Right atrium auricular region (tissue), 2 donors: Measurements from ENCODE around the gene HRH3. TPM values are rescaled to one million over a fixed set of nuclear protein-coding genes. Genes with fewer than 3 reads are reported as not detected.

Experiments used
- DNase-seq: peaks from one replicate; pipeline ENCODE4 v3.0.0-alpha.2; 2019; ENCODE audit warnings: low spot score
- H3K27ac ChIP-seq, 2 donors: fragments of 200-600 bp; sonication (generic); 1 replicate in 1 of 2; 2 replicates in 1 of 2; pipeline ENCODE4 v1.5.1; 2016 to 2019
- H3K27me3 ChIP-seq, 2 donors: fragments of 200-600 bp; sonication (generic); one replicate each; pipeline versions ENCODE4 v1.5.1 to v1.6.0; 2017 to 2019
- H3K36me3 ChIP-seq: fragments of 200-600 bp; sonication (generic); one replicate; pipeline ENCODE4 v1.5.1; 2016
- H3K4me1 ChIP-seq, 2 donors: fragments of 200-600 bp; sonication (generic); one replicate each; pipeline versions ENCODE4 v1.5.1 to v1.6.0; 2017 to 2019
- H3K4me3 ChIP-seq, 2 donors: fragments of 200-600 bp; sonication (generic); 1 replicate in 1 of 2; 2 replicates in 1 of 2; pipeline ENCODE4 v1.5.1; 2017 to 2019; ENCODE audit warnings: mild to moderate bottlenecking in 1 of 2, moderate library complexity in 1 of 2
- H3K9me3 ChIP-seq, 2 donors: fragments of 200-600 bp; sonication (generic); one replicate each; pipeline ENCODE4 v1.5.1; 2019
- total RNA-seq, 2 donors: library from RNA; depleted of rRNA; stranded (reverse); fragments of >200 nt; gene quantifications; one replicate each; pipeline ENCODE4 v1.1.0, GENCODE V29; 2016
- TF ChIP-seq, protein P1 (sequence below), 2 donors: fragments of 200-600 bp; sonication (generic); IDR thresholded peaks; one replicate each; pipeline ENCODE4 v1.5.1; 2019; ENCODE audit warnings: antibody characterized with exemption in 2 of 2

Gene HRH3
- total RNA-seq, 2 donors from 2014 or later, result not detected

DNA sequence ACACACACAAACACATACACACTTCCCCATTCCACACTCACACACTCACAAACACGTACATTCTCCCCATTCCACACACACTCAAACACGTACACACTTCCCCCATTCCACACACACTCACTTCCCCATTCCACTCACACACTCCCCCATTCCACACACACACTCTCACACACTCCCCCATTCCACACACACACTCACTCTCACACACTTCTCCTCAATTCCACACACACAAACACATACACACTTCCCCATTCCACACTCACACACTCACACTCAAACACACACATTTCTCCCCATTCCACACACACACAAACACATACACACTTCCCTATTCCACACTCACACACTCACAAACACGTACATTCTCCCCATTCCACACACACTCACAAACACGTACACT is 9.6 kb upstream of the HRH3 start:
- Histone ChIP-seq H3K27ac (no peak overlapping the region), H3K9me3 (no peaks in the 10 kb centered on the region), H3K27me3 (no peaks in the 10 kb centered on the region), H3K4me1 (peaks cover 0 to 19% of the 10 kb centered on the region in 2 donors), H3K4me3 (no peak overlapping the region), H3K36me3 (no peaks in the 10 kb centered on the region)
- TF ChIP-seq, protein P1, sequence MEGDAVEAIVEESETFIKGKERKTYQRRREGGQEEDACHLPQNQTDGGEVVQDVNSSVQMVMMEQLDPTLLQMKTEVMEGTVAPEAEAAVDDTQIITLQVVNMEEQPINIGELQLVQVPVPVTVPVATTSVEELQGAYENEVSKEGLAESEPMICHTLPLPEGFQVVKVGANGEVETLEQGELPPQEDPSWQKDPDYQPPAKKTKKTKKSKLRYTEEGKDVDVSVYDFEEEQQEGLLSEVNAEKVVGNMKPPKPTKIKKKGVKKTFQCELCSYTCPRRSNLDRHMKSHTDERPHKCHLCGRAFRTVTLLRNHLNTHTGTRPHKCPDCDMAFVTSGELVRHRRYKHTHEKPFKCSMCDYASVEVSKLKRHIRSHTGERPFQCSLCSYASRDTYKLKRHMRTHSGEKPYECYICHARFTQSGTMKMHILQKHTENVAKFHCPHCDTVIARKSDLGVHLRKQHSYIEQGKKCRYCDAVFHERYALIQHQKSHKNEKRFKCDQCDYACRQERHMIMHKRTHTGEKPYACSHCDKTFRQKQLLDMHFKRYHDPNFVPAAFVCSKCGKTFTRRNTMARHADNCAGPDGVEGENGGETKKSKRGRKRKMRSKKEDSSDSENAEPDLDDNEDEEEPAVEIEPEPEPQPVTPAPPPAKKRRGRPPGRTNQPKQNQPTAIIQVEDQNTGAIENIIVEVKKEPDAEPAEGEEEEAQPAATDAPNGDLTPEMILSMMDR (IDR thresholded peaks at IDR 0.05), result no peak
- DNase-seq, result no peak

DNA sequence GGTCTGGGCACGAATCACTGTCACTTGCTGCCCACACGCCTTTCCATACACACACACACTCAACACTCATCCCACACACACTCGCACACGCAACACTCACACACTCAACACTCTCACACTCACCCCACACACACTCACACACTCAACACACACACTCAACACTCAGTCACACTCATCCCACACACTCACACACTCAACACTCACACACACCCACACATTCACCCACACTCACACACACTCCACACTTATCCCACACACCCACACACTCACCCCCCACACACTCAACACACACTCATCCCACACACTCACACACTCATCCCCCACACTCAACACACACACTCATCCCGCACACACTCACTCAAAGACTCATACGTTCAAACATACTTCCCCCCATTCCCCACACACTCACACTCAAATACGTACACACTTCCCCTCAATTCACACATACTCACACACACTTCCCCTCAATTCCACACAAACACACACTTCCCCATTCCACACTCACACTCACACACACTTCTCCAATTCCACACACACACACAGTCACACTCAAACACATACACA is 9.0 kb upstream of the HRH3 start:
- no peaks in the 10 kb centered on the region for H3K9me3 ChIP-seq
- H3K27ac ChIP-seq, result no peak overlapping the region
- no peak overlapping the region for H3K4me3 ChIP-seq
- H3K36me3 ChIP-seq, result no peaks in the 10 kb centered on the region
- no peak for DNase-seq
- TF ChIP-seq, protein P1 (IDR thresholded peaks at IDR 0.05), result no peak
- peaks cover 0 to 13% of the 10 kb centered on the region in 2 donors for H3K4me1 ChIP-seq
- H3K27me3 ChIP-seq, result no peaks in the 10 kb centered on the region

DNA sequence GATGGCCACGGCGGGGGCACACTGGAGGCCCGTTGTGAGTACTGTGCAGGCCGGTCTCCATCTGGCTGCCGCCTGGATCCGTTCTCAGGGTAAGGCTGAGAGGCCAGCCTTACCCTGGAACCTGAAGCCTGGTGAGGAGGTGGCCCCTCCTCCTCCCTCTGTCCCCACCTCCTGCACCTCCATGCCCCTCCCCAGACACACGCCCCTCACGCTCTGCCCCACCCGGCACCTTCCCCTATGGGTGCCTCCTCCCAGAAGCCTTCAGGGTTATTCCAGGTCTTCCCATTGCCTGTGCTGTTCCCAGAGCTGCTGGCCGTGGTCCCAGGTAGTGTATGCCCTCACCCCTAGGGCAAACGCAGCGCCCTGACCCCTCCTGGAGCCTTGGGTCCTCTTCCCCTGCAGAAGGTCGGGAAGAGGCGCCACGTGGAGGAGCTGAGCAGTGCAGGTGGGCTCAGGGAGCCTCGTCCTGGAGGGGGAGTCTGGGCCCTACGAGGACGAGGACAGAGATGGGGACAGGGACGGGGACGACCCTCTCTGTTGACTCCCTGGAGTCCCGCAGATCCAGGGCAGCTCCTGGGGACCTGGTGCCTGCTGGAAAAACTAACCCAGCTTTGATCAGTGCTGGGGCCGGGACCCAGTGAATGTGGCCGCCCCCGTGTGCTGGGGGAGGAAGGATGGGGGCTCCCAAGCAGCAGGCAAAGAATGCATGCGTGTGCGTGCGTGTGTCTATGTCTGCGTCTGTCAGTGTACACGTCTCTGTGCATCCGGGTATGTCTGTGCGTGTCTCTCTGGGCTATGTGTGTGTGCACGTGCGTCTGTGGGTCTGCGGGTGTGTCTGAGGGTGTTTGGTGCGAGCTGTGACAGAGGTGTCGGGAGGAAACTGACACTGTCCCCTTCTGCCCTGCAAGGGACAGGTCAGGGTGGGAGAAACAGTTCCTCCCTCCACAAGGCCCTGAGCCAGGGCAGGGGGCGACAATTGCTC is 8.2 kb upstream of the HRH3 start:
- DNase-seq, result no peak
- H3K4me1 ChIP-seq, result peaks cover 0 to 7% of the 10 kb centered on the region in 2 donors
- TF ChIP-seq, protein P1 (IDR thresholded peaks at IDR 0.05), result no peak
- H3K27ac ChIP-seq, result no peak overlapping the region
- H3K36me3 ChIP-seq, result no peaks in the 10 kb centered on the region
- no peak overlapping the region for H3K4me3 ChIP-seq
- H3K9me3 ChIP-seq, result no peaks in the 10 kb centered on the region
- H3K27me3 ChIP-seq, result no peaks in the 10 kb centered on the region

DNA sequence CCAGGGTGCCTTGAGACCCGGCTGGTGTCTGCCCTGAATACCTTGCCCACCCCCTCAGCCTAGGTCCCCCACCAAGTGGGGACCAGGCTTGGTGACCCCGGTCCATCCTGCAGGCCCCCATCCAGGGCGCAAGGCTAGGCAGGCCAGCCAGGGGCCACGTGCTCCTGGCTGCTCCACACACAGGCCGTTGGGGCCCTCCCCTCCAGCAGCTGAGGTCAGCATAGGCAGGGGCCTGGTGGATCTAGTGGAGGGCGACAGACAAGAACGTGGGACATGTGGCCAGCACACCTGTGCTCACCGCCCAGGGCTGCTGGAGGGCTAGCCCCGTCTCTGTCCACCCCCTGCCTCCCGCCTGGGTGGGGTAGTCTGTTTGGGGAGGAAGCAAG is 7.5 kb upstream of the HRH3 start:
- Histone ChIP-seq H3K4me3 (no peak overlapping the region), H3K36me3 (no peaks in the 10 kb centered on the region), H3K4me1 (no peaks in the 10 kb centered on the region), H3K9me3 (no peaks in the 10 kb centered on the region), H3K27me3 (no peaks in the 10 kb centered on the region), H3K27ac (no peak overlapping the region)
- no peak for DNase-seq
- TF ChIP-seq, protein P1 (IDR thresholded peaks at IDR 0.05), result no peak

DNA sequence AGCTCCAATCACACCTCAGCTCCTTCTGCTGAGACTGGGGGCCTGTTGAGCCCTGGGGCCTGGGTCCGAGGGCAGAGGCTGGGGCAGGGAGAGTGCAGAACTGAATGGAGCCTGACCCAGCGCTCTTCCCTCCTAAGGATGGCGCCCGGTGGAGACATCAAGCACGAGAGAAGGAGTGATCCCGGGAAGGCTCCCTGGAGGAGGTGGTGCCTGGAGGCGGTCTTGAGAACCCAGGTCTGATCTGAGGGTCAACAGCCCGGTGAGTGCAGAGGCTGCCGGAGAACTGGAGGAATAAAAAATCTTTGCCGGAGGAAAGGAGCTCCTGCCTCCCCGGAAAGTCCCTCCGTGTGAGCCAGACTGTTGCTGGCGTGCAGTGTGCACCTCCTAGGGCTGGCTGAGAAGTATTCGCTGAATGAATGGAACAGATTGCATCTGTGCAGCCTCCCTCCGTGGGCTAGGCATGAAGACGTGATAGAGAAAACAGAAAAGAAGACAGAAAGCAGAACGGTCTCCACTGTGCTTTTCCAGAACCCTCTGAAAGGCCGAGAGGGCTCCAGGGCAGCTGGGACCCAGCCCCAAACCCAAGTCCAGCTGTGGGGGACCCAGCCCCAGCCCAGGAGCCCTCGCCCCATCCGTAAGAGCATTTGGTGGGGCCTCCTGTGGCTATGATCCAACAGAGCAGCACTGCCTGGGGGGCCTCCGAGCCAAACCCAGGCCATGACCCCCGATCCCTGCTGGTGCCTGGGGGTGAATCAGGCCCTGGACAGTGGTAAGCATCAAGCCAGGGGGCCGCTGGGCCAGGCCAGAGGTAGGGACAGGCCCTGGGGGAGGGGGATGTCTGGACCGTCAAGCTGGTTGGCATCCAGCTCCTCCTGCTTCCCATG is 6.9 kb upstream of the HRH3 start:
- Histone ChIP-seq H3K27me3 (peaks cover 0 to 5% of the 10 kb centered on the region in 2 donors), H3K36me3 (no peaks in the 10 kb centered on the region), H3K4me1 (no peaks in the 10 kb centered on the region), H3K27ac (no peak overlapping the region), H3K9me3 (no peaks in the 10 kb centered on the region), H3K4me3 (no peak overlapping the region)
- TF ChIP-seq, protein P1 (IDR thresholded peaks at IDR 0.05), result no peak
- no peak for DNase-seq
